Kidney epithelial cell (primary cell): Measurements from ENCODE around the gene RPS6KA2. TPM values are rescaled to one million over a fixed set of nuclear protein-coding genes. Genes with fewer than 3 reads are reported as not detected.
"Not testable (repeated sequence)": the region's sequence is repeated elsewhere in the genome, so short reads cannot be mapped to it uniquely, and the experiment has no call there.

ENCODE experiments used
- DNase-seq: peaks from one replicate; pipeline ENCODE4 v3.0.0-alpha.2; 2010; ENCODE audit warnings: low read depth
- H3K27me3 ChIP-seq: 2 replicates; pipeline ENCODE4 v1.6.0; 2011; ENCODE audit warnings: low read length; ENCODE audit not compliant: control insufficient read depth, insufficient read depth
- H3K36me3 ChIP-seq: 2 replicates; pipeline ENCODE4 v1.5.1; 2011; ENCODE audit warnings: low read length; ENCODE audit not compliant: control insufficient read depth, insufficient read depth
- H3K4me3 ChIP-seq: 2 replicates; pipeline ENCODE4 v1.5.1; 2011; ENCODE audit warnings: low read depth, mild to moderate bottlenecking, control low read depth, low read length
- CTCF ChIP-seq: IDR thresholded peaks from 2 replicates; pipeline ENCODE4 v1.5.1; 2011; ENCODE audit warnings: mild to moderate bottlenecking, moderate library complexity, low read length, control low read depth, inconsistent platforms; ENCODE audit not compliant: insufficient read depth, poor library complexity, severe bottlenecking
- total RNA-seq: library from RNA; depleted of rRNA; stranded (reverse); fragments of >200 nt; gene quantifications from 2 replicates; pipeline ENCODE4 v1.2.3, GENCODE V29; 2015

The RPS6KA2 gene
- total RNA-seq, 1 donor from 2014 or later = 51.9 TPM

DNA sequence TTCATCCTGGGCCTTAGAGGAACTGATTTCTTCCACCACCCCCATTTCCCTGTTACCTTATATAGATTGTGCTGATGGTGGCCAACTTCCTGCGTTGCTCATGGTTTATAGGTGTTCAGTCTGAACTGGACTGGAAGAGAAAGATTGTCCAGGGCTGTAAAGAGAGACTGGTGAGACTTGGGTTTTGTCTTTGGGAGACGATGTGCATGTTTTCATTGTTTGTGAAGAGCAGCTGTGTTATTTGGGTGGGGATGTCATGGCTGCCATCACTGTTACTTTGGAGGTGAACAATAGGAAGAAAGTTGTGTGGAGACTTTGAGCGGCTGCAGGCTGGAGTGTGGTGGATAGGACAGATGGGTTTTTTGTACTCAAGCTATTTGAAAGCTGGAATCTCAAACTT, 228.7 kb downstream of the RPS6KA2 start:
- peaks cover 11% of the 10 kb centered on the region for H3K27me3 ChIP-seq
- no peak for TF ChIP-seq CTCF
- H3K4me3 ChIP-seq = no peak overlapping the region
- no peaks in the 10 kb centered on the region for H3K36me3 ChIP-seq
- DNase-seq = no peak

- Histone ChIP-seq H3K27me3 (peaks cover 11% of the 10 kb centered on the region), H3K36me3 (no peaks in the 10 kb centered on the region), H3K4me3 (no peak overlapping the region)
- no peak for TF ChIP-seq CTCF
- no peak for DNase-seq
These were observed 229.2 kb downstream of the RPS6KA2 start for GRCh38 chr6:166397849-166398248.

DNA sequence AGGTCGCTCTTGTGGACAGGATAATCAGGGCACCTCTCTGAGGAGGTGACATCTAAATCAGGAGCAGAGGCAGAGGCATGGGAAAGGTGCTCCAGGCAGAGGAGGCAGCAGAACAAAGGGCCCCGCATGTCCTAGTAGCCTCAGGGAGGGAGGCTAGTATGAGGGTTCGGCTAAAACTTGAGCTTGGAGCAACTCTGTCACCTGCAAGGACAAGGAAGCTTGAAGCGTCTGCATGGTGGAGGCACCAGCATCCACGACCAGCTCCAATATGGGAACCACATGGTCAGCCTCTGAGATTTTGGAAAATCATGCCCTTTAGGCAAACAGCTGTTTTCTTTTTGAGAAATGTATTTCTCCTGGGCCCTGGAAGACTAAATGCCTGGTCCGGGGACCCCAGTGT, 231.3 kb downstream of the RPS6KA2 start:
- Histone ChIP-seq H3K36me3 (no peaks in the 10 kb centered on the region), H3K4me3 (no peak overlapping the region), H3K27me3 (peaks cover 8% of the 10 kb centered on the region)
- TF ChIP-seq CTCF = no peak
- DNase-seq = no peak

GRCh38 chr6:166395351-166395750, 231.7 kb downstream of the RPS6KA2 start:
- Histone ChIP-seq H3K4me3 (no peak overlapping the region), H3K36me3 (no peaks in the 10 kb centered on the region), H3K27me3 (peaks cover 8% of the 10 kb centered on the region)
- no peak for DNase-seq
- no peak for TF ChIP-seq CTCF

GRCh38 chr6:166394036-166394892, 232.8 kb downstream of the RPS6KA2 start:
- Histone ChIP-seq H3K27me3 (peaks cover 8% of the 10 kb centered on the region), H3K36me3 (no peaks in the 10 kb centered on the region)
- TF ChIP-seq CTCF = no peak

GRCh38 chr6:166393535-166393823, 233.6 kb downstream of the RPS6KA2 start:
- H3K27me3 ChIP-seq = peaks cover 8% of the 10 kb centered on the region
- H3K36me3 ChIP-seq = no peaks in the 10 kb centered on the region
- no peak for DNase-seq
- no peak overlapping the region for H3K4me3 ChIP-seq
- no peak for TF ChIP-seq CTCF

More at GRCh38 chr6:166394036-166394892, 232.8 kb downstream of the RPS6KA2 start:
- no peak for DNase-seq
- H3K4me3 ChIP-seq = no peak overlapping the region

DNA sequence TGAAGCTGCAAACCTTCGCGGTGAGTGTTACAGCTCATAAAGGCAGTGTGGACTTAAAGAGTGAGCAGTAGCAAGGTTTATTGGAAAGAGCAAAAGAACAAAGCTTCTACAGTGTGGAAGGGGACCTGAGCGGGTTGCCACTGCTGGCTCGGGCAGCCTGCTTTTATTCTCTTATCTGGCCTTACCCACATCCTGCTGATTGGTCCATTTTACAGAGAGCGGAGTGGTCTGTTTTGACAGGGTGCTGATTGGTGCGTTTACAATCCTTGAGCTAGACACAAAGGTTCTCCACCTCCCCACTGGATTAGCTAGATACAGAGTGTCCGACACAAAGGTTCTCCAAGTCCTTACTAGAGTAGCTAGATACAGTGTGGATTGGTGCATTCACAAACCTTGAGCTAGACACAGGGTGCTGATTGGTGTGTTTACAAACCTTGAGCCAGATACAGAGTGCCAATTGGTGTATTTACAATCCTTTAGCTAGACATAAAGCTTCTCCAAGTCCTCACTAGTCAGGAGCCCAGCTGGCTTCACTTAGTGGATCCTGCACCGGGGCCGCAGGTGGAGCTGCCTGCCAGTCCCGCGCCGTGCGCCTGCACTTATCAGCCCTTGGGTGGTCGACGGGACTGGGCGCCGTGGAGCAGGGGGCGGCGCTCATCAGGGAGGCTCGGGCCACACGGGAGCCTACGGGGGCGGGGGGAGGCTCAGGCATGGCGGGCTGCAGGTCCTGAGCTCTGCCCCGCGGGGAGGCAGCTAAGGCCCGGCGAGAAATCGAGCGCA, 234.1 kb downstream of the RPS6KA2 start:
- DNase-seq, H3K4me3 ChIP-seq, H3K27me3 ChIP-seq, H3K36me3 ChIP-seq: not testable (repeated sequence)
